ENCODE measurements around the gene CDK18.

CDK18 gene

DNA sequence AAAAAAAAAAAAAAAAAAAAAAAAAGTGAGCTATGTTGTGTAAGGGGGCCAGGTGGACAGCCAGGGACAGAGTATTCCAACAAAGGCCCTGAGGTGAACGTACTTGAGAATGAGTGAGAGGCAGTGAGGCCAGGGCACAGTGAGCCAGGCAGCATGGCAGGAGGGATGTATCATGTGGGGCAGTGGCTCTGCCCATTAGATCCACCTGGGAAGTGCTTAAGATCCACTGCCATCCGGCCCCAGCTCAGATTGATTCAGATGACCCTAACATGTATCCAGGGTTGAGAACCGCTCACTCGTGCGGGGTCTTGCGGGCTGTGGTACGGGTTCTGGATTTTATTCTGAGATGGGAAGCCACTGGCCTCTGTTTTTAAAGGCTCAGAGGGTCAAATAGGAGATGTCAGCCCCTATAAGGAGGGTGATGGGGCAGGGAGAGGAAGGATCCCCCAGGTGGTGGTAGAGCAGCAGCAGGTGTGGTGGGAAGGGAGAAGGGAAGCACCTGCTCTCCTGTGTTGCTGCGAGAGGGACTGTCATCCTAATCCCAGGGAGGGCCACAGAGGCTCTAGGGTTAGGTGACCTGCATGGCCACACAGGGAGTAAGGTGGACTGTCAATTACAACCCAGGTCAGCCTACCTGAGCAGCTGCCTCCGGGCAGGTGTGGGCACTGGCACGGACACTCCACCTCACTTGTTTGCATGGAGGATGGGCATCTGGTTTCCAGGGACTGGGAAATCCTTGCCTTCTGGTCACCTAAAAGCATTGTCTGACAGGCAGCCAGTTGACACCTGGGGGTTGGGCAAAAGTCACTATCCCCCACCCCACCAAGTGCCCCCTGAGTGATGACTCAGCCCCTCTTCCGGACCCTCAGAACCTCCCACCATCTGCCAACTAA lies 31.6 kb downstream of the CDK18 start:
- DNase-seq (ENCODE audit: extremely low read depth in 1 of 2, low read depth in 1 of 2): no peak

DNA sequence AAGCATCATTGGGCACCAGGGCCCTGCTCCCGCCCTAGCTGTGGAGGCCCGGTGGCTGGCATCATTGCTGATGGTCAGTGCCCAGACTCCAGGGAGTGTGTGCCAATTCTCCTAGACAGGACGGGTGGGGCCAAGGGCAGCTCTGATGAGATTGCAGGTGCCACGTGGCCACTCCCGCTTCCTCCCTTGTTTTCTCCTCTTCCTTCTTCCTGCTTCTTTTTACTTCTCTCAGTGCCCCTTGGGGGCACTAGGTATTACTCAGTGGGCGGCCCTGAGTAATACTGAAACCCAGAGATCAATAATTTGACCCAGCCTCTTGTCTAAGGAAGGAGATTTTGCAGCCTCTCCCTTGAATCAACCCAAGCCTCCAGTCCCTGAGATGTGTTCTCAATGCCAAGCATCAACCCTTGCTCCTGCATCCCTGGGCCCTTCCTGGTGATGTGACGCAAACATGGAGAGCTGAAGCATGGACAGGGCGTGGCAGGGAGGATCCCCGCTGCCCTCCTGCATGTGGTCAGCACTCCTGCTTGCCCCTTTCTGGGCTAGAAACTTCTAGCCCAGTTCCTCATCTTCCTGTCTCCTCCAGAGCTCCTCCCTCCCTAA lies 32.4 kb downstream of the CDK18 start:
- DNase-seq (ENCODE audit: extremely low read depth in 1 of 2, low read depth in 1 of 2): no peak

GRCh38 chr1:205537386-205538018 lies 33.0 kb downstream of the CDK18 start:
- no peak for DNase-seq (ENCODE audit: extremely low read depth in 1 of 2, low read depth in 1 of 2)

GRCh38 chr1:205538235-205538840 lies 33.9 kb downstream of the CDK18 start:
- DNase-seq (ENCODE audit: extremely low read depth in 1 of 2, low read depth in 1 of 2): no peak

- DNase-seq (ENCODE audit: extremely low read depth in 1 of 2, low read depth in 1 of 2): no peak
Observed at GRCh38 chr1:205541161-205541886, 36.9 kb downstream of the CDK18 start.

DNA sequence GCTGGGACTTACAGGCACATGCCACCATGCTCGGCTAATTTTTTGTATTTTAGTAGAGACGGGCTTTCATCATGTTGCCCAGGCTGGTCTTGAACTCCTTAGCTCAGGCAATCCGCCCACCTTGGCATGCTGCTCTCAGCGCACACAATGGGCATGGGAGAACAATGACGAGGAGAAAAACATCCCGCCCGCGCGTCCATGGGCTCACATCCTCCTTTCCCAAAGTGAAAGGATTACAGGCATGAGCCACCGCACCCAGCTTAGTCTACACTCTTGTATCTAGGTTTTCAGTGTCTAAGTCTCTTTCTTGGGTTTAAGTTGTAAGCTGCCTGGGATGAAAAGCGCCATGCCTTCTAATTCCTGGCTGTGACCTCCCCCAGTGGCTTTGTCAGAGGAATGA lies 37.9 kb downstream of the CDK18 start:
- DNase-seq (ENCODE audit: extremely low read depth in 1 of 2, low read depth in 1 of 2): no peak

GRCh38 chr1:205543351-205544301 lies 39.2 kb downstream of the CDK18 start:
- DNase-seq (ENCODE audit: extremely low read depth in 1 of 2, low read depth in 1 of 2): no peak

DNA sequence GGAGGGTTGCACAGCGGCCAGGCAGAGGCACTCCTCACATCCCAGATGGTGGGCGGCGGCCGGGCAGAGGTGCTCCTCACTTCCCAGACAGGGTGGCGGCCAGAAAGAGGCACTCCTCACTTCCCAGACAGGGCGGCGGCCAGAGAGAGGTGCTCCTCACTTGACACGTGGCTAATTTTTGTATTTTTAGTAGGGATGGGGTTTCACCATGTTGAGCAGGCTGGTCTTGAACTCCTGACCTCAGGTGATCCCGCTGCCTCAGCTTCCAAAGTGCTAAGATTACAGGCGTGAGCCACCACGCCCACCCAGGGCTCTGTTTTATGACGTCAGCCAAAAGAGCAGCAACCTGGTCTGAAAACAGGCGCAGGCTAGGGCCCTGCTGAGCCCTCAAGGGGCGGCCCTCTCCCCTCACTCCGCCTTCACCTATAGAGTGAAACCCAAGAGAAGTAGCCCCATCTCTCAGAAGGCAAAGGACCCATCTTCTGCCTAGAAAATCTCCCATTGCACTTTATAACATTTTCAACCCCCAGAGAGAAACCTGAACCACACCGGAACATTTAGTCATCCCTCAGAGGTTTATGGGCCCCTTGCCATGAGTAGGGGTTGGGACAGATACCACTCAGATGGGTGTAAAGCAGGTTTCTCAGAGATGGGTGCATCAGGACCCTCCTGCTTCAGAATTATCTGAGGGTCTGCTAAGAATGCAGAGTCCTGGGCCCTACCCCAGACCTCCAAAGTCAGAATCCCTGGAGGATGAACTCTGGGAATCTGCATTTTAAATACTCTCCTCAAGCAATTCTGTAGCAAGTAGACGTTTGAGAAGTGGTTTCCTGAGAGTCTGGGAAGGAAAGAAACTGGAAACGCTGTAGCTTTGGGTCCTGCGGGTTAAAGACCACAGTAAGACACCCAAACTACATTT lies 40.8 kb downstream of the CDK18 start:
- DNase-seq (ENCODE audit: extremely low read depth in 1 of 2, low read depth in 1 of 2): no peak

GRCh38 chr1:205545991-205546390 lies 41.5 kb downstream of the CDK18 start:
- no peak for DNase-seq (ENCODE audit: extremely low read depth in 1 of 2, low read depth in 1 of 2)

DNA sequence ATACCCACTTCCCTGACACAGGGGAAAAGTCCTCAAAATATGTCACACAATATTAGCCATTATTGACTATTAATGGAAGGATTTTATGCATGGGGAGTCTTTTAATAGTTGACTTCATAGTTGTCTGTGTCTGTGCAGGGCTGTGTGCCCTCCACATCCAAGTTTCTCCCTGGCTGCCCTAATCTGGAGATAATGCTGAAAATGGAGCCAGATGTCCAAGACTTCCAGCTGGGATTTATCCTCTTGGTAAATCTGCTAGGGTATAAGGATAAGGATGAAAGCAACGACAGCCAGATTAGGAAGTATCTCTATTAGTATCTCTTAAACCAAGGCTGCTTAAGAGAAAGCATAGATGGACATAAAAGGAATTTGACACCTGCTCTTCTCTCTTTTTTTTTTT lies 42.1 kb downstream of the CDK18 start:
- no peak for DNase-seq (ENCODE audit: extremely low read depth in 1 of 2, low read depth in 1 of 2)

DNA sequence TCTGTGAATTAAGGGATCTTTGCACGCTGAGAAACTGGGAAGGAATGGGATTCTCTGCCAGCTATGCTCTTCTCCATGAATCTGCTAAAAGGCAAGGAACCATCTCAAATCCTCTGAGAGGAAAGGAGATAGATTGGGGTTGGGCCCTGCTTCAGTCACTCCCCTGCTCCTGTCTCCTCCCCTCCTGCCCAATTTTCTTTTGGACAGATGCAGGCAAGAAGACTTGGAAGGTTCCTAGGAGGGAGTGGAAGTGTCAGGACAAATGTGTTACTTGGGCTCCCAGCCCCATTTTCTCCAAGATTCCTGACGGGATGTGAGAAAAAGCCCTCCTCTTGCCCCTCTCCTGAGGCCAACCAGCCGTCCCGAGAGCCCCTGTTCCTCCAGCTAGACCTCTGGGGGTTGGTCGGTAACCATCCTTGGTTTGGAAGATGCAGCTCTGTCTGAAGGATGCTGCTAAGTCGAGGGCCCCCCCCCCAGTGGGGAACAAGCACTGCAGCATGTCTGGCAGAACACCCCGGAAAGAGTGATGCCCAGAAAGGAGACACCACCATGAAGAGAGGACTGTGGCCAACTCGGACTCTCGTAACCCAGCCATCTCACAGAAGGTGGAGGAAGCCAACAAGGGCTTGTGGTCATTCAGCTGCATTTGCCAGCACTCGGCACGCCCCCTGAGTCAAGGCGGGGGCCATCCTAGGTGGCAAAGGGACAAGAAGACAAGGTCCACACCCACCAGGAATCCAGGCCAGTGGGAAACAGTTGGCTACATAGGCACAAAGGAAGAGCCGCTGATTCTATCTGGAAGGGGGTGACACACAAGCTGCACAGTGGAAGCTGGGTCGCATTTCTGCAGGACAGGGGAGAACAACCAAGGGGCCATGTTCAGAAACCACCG lies 43.7 kb downstream of the CDK18 start:
- DNase-seq (ENCODE audit: extremely low read depth in 1 of 2, low read depth in 1 of 2): no peak

- DNase-seq (ENCODE audit: extremely low read depth in 1 of 2, low read depth in 1 of 2): no peak
Observed at GRCh38 chr1:205554026-205554811, 49.8 kb downstream of the CDK18 start.

GRCh38 chr1:205561501-205562203 lies 57.2 kb downstream of the CDK18 start:
- DNase-seq (ENCODE audit: extremely low read depth in 1 of 2, low read depth in 1 of 2): no peak

DNA sequence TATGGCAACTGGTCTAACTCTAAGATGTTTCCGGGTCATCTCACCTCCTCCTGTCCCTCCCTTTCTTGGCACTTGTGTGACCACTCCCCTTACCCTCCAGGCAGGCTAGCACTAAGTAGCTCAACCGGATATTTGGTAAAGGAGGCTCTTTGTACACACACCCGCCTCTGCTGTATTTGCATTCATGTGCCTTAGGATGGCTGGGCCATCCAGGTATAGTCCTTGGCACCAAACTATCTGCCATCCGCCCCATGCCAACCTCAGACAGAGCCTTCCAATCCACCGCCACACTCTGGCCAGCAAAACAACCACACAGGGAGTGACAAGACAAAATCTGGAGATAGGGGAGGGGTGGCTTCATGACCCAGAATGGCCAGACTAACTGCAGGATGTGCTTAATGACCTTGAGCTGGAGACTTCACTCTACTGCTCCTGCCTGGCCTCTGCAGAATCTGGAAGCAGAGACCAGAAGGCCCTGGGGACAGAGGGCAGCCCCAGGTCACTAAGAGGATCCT lies 59.5 kb downstream of the CDK18 start:
- no peak for DNase-seq (ENCODE audit: extremely low read depth in 1 of 2, low read depth in 1 of 2)

GRCh38 chr1:205565799-205566198 lies 61.3 kb downstream of the CDK18 start:
- no peak for DNase-seq (ENCODE audit: extremely low read depth in 1 of 2, low read depth in 1 of 2)

- DNase-seq (ENCODE audit: extremely low read depth in 1 of 2, low read depth in 1 of 2): no peak
Observed at GRCh38 chr1:205567716-205568115, 63.2 kb downstream of the CDK18 start.
